ENCODE measurements around the gene LYL1. TPM values are rescaled to one million over a fixed set of nuclear protein-coding genes. Genes with fewer than 3 reads are reported as not detected.

Gene LYL1
- total RNA-seq, 3 donors from 2014 or later (not counting 1 experiment from before 2014, with no cell fraction given), result 2.0 to 7.7 (median 6.7) TPM

DNA sequence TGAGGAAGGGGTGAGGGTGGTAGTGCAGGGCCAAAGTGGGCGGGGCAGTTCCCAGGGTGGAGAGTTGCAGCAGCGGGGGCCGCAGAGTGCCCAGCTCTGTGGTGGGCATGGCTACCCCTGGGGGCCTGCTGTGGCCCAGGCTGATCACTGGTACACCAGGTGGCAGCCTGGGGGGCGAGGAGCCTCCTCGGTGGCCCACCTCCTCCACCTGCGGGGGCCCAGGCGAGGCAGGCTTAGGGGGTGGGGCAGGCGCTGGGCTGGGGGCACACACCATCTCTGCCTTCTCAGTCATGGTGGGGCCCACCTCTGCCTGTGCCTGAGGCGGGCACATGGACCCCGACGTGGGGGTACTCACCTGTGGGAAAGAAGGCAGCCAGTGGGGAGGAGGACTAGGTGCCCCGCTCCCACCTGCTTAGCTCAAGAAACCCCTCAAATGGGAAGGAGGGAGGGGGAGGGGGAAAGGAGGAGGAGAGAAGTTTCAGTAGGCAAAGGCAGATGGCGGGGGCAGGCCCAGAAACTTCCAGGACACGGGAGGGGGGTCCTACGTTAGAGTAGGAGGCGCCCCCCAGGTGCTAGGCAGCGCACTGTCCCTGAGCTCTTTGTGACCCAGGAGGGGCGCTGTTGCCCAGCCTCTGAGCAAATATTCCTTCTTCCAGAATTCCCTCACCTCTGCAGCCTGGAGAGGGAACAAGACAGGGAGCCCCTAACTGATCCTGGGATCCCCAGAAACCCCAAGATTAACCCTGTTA is 1.6 kb downstream of the LYL1 start:
- H3K27ac ChIP-seq (ENCODE audit: low read length), result no peak overlapping the region
- no peak for ATAC-seq
- TF ChIP-seq, protein P1, sequence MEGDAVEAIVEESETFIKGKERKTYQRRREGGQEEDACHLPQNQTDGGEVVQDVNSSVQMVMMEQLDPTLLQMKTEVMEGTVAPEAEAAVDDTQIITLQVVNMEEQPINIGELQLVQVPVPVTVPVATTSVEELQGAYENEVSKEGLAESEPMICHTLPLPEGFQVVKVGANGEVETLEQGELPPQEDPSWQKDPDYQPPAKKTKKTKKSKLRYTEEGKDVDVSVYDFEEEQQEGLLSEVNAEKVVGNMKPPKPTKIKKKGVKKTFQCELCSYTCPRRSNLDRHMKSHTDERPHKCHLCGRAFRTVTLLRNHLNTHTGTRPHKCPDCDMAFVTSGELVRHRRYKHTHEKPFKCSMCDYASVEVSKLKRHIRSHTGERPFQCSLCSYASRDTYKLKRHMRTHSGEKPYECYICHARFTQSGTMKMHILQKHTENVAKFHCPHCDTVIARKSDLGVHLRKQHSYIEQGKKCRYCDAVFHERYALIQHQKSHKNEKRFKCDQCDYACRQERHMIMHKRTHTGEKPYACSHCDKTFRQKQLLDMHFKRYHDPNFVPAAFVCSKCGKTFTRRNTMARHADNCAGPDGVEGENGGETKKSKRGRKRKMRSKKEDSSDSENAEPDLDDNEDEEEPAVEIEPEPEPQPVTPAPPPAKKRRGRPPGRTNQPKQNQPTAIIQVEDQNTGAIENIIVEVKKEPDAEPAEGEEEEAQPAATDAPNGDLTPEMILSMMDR (IDR thresholded peaks at IDR 0.05), result no peak
- peaks cover 20% of the 10 kb centered on the region for H3K27me3 ChIP-seq (ENCODE audit: control insufficient read depth, insufficient read depth, low read length)
- no peaks in the 10 kb centered on the region for H3K9me3 ChIP-seq (ENCODE audit: control insufficient read depth, insufficient read depth, low read length)
- 38% methylated on average over 18 of the region's 18 CpGs for WGBS (ENCODE audit: insufficient coverage)
- H3K4me1 ChIP-seq (ENCODE audit: control insufficient read depth, insufficient read depth, low read length), result peaks cover 95% of the 10 kb centered on the region
- H3K27ac Mint-ChIP-seq, result no peak overlapping the region
- peak overlapping the region; percentile 47 for H3K4me3 Mint-ChIP-seq
- H3K4me3 ChIP-seq (ENCODE audit: low read length), result peak overlapping the region; percentile 55
- intact Hi-C loops (cut with micrococcal nuclease), result loop anchor here (1.0 to 5.0 kb wide), 4 partner anchors 51 to 314 kb away; partner anchors contain the start of genes IER2 and STX10
- peaks cover 4 to 14% of the 10 kb centered on the region in 2 donors for H3K27me3 Mint-ChIP-seq (ENCODE audit: low read depth in 2 of 2)
- no peaks in the 10 kb centered on the region for H3K36me3 ChIP-seq (ENCODE audit: control insufficient read depth, insufficient read depth, low read length)
- no peaks in the 10 kb centered on the region for H3K36me3 Mint-ChIP-seq
- peaks cover 3% of the 10 kb centered on the region in 2 donors for H3K9me3 Mint-ChIP-seq
- peaks cover 21 to 62% of the 10 kb centered on the region in 2 donors for H3K4me1 Mint-ChIP-seq
- no peak for DNase-seq

DNA sequence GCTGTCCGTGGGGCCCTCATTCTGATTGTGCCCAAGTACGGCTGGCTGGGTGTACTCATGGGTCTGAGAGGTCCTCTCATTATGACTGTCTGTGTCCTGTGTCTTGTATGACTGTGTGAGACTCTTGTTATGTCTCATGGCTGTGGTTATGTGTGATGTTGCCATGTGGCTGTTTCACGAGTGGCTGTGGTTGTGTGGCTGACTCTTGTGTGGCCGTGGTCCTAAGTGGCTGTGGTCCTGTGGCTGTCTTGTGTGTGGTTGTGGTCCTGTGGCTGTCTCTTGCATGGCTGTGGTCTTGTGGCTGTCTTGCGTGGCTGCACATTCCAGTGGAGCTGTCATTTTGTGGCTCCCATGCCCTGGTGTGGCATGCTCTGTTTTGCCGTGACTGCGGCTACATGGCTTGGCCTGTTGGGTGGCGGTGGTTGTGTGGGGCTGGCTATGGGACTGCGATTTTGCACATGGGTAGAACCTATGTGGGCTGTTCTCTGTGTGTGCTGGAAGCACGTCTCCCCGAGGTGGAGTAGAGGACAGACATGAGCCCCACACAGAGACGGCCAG is 2.5 kb downstream of the LYL1 start:
- H3K27me3 Mint-ChIP-seq (ENCODE audit: low read depth in 2 of 2), result peaks cover 8 to 17% of the 10 kb centered on the region in 2 donors
- intact Hi-C loops (cut with micrococcal nuclease), result loop anchor here (1.0 to 5.0 kb wide), 4 partner anchors 52 to 313 kb away; partner anchors contain the start of genes IER2 and STX10
- TF ChIP-seq, protein P1 (IDR thresholded peaks at IDR 0.05), result no peak
- no peak overlapping the region for H3K4me3 ChIP-seq (ENCODE audit: low read length)
- peak overlapping the region; percentile 90 to 94 for H3K27ac Mint-ChIP-seq
- H3K4me1 ChIP-seq (ENCODE audit: control insufficient read depth, insufficient read depth, low read length), result peaks cover 94% of the 10 kb centered on the region
- H3K36me3 Mint-ChIP-seq, result no peaks in the 10 kb centered on the region
- H3K27ac ChIP-seq (ENCODE audit: low read length), result peak overlapping the region; percentile 91
- peak overlapping the region; percentile 79 for H3K4me3 Mint-ChIP-seq
- 9% methylated on average over 12 of the region's 12 CpGs for WGBS (ENCODE audit: insufficient coverage)
- peaks cover 3% of the 10 kb centered on the region in 2 donors for H3K9me3 Mint-ChIP-seq
- no peaks in the 10 kb centered on the region for H3K9me3 ChIP-seq (ENCODE audit: control insufficient read depth, insufficient read depth, low read length)
- H3K4me1 Mint-ChIP-seq, result peaks cover 25 to 63% of the 10 kb centered on the region in 2 donors
- H3K36me3 ChIP-seq (ENCODE audit: control insufficient read depth, insufficient read depth, low read length), result no peaks in the 10 kb centered on the region
- peaks cover 28% of the 10 kb centered on the region for H3K27me3 ChIP-seq (ENCODE audit: control insufficient read depth, insufficient read depth, low read length)
- DNase-seq (peak; percentile 79 to 82), ATAC-seq (peak; percentile 52 to 60 (median 58))

DNA sequence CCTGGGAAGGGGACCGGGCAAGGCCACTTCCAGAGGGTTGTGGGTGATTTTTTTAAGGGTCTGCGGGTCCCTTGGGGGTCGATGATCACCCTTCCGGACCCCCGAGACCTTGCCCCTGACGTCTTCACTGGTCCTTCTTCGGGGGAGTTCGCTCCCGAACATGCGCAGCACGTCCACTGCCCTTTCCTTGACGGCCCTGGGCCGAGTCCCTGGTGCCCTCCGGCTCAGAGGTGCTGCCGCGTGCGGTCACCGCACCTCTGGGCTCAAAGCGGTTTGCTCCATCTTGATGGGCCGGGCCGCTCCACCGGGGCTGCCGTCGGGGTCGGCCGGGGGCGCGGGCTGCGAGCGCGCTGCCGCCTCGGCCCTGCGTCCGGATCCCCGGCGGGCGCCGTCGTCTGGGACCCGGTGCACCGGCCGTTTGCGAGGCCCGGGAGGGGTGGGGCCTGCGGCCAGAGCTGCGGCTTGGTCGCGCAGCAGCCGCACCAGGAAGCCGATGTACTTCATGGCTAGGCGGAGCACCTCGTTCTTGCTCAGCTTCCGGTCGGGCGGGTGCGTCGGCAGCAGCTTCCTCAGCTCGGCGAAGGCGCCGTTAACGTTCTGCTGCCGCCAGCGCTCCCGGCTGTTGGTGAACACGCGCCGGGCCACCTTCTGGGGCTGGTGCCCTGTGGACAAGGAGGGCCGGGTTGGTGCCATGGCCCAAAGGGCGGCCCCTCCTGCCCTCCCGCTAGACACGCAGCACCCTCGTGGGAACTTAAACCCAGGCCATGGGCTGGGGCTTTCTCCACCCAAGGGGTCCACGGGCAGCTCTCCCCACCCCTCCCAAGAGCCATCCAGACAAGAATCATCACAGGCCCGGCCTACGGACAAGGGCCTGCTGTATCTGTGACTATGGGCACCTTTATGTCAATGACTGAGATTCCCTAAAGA is 3.3 kb downstream of the LYL1 start:
- ATAC-seq, result peak; percentile 59 to 65 (median 61)
- H3K4me1 Mint-ChIP-seq, result peaks cover 25 to 59% of the 10 kb centered on the region in 2 donors

More for the DNA sequence above, 3.3 kb downstream of the LYL1 start:
- whole genome bisulfite sequencing (ENCODE audit: insufficient coverage), result 3% methylated on average over 77 of the region's 77 CpGs
- DNase-seq, result peak; percentile 74 to 92
- Mint-ChIP-seq H3K9me3 (peaks cover 3% of the 10 kb centered on the region in 2 donors), H3K4me3 (peak overlapping the region; percentile 80), H3K27me3 (ENCODE audit: low read depth in 2 of 2) (peaks cover 8 to 20% of the 10 kb centered on the region in 2 donors), H3K36me3 (no peaks in the 10 kb centered on the region), H3K27ac (peak overlapping the region; percentile 90 to 94)
- TF ChIP-seq, protein P1 (IDR thresholded peaks at IDR 0.05), result no peak
- Histone ChIP-seq H3K27ac (ENCODE audit: low read length) (peak overlapping the region; percentile 91), H3K4me1 (ENCODE audit: control insufficient read depth, insufficient read depth, low read length) (peaks cover 94% of the 10 kb centered on the region), H3K27me3 (ENCODE audit: control insufficient read depth, insufficient read depth, low read length) (peaks cover 32% of the 10 kb centered on the region), H3K36me3 (ENCODE audit: control insufficient read depth, insufficient read depth, low read length) (no peaks in the 10 kb centered on the region), H3K9me3 (ENCODE audit: control insufficient read depth, insufficient read depth, low read length) (no peaks in the 10 kb centered on the region), H3K4me3 (ENCODE audit: low read length) (peak overlapping the region; percentile 34)
- intact Hi-C loops (cut with micrococcal nuclease), result no loop called here
